Stimulated activated naive CD8-positive, alpha-beta T cell treated with anti-CD3 and anti-CD28 coated beads, Interleukin-15, amount 100 ng/mL, for 72 hours (primary cell): Measurements from ENCODE around the gene ARHGAP9.
"Not testable (repeated sequence)": the region's sequence is repeated elsewhere in the genome, so short reads cannot be mapped to it uniquely, and the experiment has no call there.

Source experiments
- ATAC-seq: fragments of 150-1000 bp; cut with Tn5 transposase; 2 replicates; pipeline ENCODE4 v1.10.0; 2021; ENCODE audit warnings: mild to moderate bottlenecking, moderate library complexity
- DNase-seq, 2 donors: peaks; one replicate each; pipeline ENCODE4 v3.0.0; 2021 to 2022
- H3K27ac Mint-ChIP-seq, 2 donors: one replicate each; pipeline ENCODE4 v1.8.0; 2022; ENCODE audit warnings: mild to moderate bottlenecking in 2 of 2, mixed read lengths in 2 of 2, moderate library complexity in 2 of 2
- H3K27me3 Mint-ChIP-seq: one replicate; pipeline ENCODE4 v1.8.0; 2022; ENCODE audit warnings: mixed read lengths
- H3K4me1 Mint-ChIP-seq: one replicate; pipeline ENCODE4 v1.8.0; 2022; ENCODE audit warnings: mild to moderate bottlenecking, mixed read lengths
- H3K4me3 Mint-ChIP-seq, 2 donors: one replicate each; pipeline ENCODE4 v1.8.0; 2022; ENCODE audit warnings: mild to moderate bottlenecking in 2 of 2, mixed read lengths in 2 of 2, moderate library complexity in 1 of 2
- H3K9me3 Mint-ChIP-seq, 2 donors: one replicate each; pipeline ENCODE4 v1.8.0; 2022; ENCODE audit warnings: mixed read lengths in 2 of 2

The ARHGAP9 gene

DNA sequence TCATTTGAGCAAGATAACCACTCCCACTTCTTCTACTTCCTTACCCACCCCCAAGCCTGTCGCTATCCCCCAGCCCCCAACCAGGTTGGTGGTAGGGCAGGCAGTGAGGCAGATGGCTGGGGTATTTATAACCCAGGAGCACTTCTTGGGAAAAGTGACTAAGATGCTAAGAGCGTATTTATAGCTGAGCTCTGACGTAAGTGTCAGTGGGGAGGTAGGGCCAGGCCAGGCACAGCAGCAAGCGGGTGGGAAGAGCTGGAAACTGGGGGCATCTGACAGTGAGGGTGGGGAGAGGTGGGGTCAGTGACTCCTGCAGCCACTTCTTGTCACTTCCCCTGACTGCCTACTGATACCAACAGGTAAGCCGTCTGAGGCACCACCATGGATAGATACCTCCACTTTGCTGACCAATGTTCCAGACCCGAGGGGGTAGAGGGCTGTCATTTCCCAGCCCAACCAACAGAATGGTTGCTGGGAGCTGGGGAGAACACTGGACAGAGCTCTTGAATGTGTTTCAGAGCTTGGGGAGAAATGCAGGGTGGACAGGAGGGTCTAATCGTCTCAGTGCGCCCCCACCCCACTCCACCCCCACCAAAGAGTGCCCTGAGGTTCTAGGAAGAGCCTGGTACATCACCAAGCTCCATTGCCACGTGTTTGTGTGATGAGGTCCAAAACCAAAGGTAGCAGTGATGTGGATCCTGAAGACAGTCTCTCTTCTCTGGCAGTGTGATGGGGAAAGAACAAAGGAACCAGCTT is 27.3 kb downstream of the ARHGAP9 start:
- no peak for ATAC-seq
- Mint-ChIP-seq H3K4me3 (peak overlapping the region in 1 of 2 donors; percentile 22), H3K27ac (no peak overlapping the region), H3K27me3 (no peaks in the 10 kb centered on the region), H3K4me1 (peaks cover 44% of the 10 kb centered on the region), H3K9me3 (no peaks in the 10 kb centered on the region)
- no peak for DNase-seq

DNA sequence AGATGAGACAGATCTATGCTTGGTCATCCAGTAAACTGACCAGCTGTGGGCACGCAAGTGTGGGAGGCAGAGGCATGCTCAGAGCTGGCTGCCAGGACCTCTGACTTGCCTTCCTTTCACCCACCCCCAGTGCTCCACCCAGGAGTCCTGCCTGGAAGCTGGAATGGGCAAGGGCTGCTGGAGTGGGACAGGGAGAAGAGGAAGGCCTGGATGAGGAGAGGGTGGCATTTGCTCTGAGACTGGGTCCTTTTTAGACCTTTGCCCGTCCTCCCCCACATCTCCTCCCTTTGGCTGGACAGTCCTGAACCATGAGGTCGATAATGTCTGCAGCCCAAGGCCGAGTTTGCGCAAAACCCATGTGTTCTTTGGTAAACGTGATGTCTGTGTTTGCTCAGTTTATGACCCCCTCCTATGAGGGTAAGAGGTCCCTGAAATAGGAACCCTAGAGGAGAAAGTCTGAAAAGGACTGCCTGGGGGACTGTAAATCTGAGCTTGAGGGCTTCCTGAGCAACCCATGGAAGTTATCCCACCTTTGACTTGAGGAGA is 28.4 kb downstream of the ARHGAP9 start:
- H3K4me3 Mint-ChIP-seq = no peak overlapping the region
- no peak for ATAC-seq
- H3K27me3 Mint-ChIP-seq = no peaks in the 10 kb centered on the region
- H3K4me1 Mint-ChIP-seq = peaks cover 34% of the 10 kb centered on the region
- H3K27ac Mint-ChIP-seq = no peak overlapping the region
- DNase-seq = no peak
- no peaks in the 10 kb centered on the region for H3K9me3 Mint-ChIP-seq

DNA sequence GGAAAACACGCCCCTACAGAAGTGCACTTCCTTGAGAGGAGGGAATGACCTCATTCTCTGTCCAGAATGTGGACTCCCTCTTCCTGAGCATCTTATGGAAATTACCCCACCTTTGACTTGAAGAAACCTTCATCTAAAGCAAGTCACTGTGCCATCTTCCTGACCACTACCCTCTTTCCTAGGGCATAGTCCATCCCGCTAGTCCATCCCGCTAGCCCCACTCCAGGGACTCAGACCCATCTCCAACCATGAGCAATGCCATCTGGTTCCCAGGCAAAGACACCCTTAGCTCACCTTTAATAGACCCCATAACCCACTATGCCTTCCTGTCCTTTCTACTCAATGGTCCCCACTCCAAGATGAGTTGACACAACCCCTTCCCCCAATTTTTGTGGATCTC is 29.6 kb downstream of the ARHGAP9 start:
- no peak overlapping the region for H3K4me3 Mint-ChIP-seq
- DNase-seq = no peak
- ATAC-seq = no peak
- no peaks in the 10 kb centered on the region for H3K27me3 Mint-ChIP-seq
- peaks cover 21% of the 10 kb centered on the region for H3K4me1 Mint-ChIP-seq
- H3K27ac Mint-ChIP-seq = no peak overlapping the region
- H3K9me3 Mint-ChIP-seq = no peaks in the 10 kb centered on the region

DNA sequence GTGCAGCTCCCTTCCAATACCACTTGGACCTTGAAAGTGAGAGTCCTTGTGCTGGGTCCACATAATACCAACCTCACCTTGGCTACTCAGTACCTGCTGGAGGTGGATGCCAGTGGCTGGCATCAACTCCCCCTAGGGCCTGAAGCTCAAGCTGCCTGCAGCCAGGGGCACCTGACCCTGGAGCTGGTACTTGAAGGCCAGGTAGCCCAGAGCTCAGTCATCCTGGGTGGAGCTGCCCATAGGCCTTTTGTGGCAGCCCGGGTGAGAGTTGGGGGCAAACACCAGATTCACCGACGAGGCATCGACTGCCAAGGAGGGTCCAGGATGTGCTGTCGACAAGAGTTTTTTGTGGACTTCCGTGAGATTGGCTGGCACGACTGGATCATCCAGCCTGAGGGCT is 30.3 kb downstream of the ARHGAP9 start:
- no peak overlapping the region for H3K27ac Mint-ChIP-seq
- H3K27me3 Mint-ChIP-seq = no peaks in the 10 kb centered on the region
- DNase-seq (no peak), ATAC-seq (no peak)
- no peaks in the 10 kb centered on the region for H3K9me3 Mint-ChIP-seq
- no peak overlapping the region for H3K4me3 Mint-ChIP-seq
- peaks cover 16% of the 10 kb centered on the region for H3K4me1 Mint-ChIP-seq

DNA sequence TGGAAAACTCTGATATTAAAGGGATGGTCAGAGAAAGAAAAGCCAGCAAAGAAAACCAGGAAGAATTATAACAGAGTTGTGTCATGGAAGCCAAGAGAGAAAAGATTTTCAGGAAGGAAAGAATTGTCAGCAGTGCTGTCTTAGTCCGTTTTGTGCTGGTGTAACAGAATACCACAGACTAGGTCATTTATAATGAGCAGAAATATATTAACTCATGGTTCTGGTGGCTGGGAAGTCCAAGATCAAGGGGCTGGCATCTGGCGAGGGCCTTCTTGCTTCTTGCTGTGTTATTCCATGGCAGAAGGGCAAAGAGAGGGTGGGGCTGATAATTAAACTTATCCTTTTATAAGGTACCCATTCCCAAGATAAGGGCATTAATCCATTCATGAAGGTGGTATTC is 31.0 kb downstream of the ARHGAP9 start:
- no peak for ATAC-seq
- H3K4me1 Mint-ChIP-seq = peaks cover 15% of the 10 kb centered on the region
- no peaks in the 10 kb centered on the region for H3K27me3 Mint-ChIP-seq
- DNase-seq = no peak
- H3K9me3 Mint-ChIP-seq = no peaks in the 10 kb centered on the region
- H3K4me3 Mint-ChIP-seq = no peak overlapping the region
- no peak overlapping the region for H3K27ac Mint-ChIP-seq

DNA sequence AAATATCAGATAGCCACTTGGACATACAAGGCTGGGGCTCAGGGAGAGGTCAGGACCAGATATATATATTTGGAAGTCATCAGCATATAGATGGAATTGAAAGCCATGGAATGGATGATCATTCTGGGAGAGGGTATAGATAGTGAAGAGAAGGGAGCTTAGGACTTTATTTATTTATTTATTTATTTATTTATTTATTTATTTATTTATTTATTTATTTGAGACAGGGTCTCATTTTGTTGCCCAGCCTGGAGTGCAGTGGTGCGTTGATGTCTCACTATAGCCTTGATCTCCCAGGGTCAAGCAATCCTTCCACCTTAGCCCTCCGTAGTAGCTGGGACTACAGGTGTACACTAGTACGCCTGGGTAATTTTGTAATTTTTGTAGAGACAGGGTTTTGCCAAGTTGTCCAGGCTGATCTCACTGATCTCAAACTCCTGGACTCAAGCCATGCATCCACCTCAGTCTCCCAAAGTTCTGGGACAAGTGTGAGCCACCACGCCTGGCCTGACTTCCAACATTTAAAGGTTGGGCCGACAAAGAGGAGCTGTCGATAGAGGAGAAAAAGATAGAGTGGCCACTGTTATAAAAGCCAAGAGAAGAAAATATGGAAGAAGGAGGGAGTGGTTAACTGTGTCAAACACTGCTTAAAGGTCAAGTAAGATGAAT is 33.2 kb downstream of the ARHGAP9 start:
- Mint-ChIP-seq H3K4me3 (no peak overlapping the region), H3K4me1 (no peaks in the 10 kb centered on the region), H3K27me3 (no peaks in the 10 kb centered on the region), H3K9me3 (peaks cover 0 to 8% of the 10 kb centered on the region in 2 donors), H3K27ac (no peak overlapping the region)
- DNase-seq = no peak
- no peak for ATAC-seq

DNA sequence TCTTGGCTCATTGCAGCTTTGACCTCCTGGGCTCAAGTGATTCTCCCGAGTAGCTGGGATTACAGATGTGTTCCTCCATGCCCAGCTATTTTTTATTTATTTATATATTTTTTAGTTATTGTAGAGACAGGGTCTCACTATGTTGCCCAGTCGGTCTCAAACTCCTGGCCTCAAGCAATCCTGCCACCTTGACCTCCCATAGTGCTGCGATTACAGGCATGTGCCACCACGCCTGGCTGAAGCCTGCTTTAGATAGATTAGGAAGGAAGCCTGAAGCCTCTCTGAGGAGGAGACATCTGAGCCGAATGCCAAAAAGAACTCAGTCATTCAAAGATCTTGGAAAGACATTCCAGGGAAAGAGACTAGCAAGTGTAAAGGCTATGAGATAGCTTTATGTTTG is 34.9 kb downstream of the ARHGAP9 start:
- Mint-ChIP-seq H3K4me3 (no peak overlapping the region), H3K4me1 (no peaks in the 10 kb centered on the region), H3K9me3 (peaks cover 0 to 15% of the 10 kb centered on the region in 2 donors), H3K27ac (no peak overlapping the region), H3K27me3 (peaks cover 8% of the 10 kb centered on the region)
- ATAC-seq (no peak), DNase-seq (no peak)

DNA sequence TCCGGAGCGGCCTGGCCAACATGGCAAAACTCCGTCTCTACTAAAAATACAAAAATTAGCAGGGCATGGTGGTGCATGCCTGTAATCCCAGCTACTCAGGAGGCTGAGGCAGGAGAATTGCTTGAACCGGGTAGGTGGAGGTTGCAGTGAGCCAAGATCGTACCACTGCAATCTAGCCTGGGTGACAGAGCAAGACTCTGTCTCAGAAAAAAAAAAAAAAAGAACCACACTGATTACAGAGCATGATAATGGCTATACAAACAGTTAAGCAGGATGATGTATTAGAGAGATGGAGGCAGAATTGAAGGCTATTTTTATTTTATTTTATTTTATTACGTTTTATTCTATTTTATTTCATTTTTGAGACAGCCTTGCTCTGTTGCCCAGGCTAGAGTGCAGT is 35.3 kb downstream of the ARHGAP9 start:
- not testable (repeated sequence) for H3K27ac Mint-ChIP-seq, ATAC-seq, H3K4me1 Mint-ChIP-seq, DNase-seq, H3K4me3 Mint-ChIP-seq, H3K27me3 Mint-ChIP-seq
- peaks cover 0 to 15% of the 10 kb centered on the region in 2 donors for H3K9me3 Mint-ChIP-seq

DNA sequence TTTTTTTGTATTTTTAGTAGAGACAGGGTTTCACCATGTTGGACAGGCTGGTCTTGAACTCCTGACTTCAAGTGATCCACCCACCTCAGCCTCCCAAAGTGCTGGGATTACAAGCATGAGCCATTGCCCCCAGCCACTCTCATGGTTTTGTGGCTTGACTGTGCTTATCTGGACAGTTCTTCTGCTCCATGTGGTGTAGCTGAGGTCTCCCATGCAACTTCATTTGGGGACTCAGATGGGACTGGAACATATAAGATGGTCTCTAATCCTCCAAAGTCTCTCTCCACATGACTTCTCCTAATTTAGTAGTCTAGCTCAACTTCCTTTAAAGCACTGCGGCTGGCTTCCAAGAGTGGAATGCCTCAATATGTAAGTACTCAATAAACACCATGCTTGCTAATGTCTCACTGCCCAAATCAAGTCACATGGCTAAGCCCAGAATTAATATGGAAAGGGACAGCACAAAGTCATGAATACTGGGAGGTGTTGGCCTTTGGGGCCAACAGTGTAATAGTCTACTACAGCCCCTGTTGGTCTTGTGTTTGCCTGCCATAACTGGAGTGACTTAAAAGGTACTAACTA is 37.7 kb downstream of the ARHGAP9 start:
- peaks cover 8% of the 10 kb centered on the region for H3K27me3 Mint-ChIP-seq
- DNase-seq = no peak

DNA sequence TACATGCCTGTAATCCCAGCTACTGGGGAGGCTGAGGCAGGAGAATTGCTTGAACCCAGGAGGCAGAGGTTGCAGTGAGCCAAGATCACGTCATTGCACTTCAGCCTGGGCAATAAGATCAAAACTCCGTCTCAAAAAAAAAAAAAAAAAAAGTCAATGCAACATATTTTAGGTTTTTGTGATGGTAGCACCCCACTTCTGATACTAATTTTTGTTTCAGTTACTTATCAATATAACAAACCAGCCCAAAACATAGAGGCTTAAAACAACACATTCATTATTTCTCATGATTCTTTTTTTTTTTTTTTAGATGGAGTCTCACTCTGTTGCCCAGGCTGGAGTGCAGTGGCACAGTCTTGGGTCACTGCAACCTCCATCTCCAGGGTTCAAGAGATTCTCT is 38.3 kb downstream of the ARHGAP9 start:
- H3K4me3 Mint-ChIP-seq, H3K4me1 Mint-ChIP-seq: not testable (repeated sequence)

More for the DNA sequence above, 37.7 kb downstream of the ARHGAP9 start:
- H3K27ac Mint-ChIP-seq = no peak overlapping the region
- H3K4me1 Mint-ChIP-seq = no peaks in the 10 kb centered on the region
- no peak overlapping the region for H3K4me3 Mint-ChIP-seq
- ATAC-seq = no peak
- H3K9me3 Mint-ChIP-seq = peaks cover 0 to 15% of the 10 kb centered on the region in 2 donors

DNA sequence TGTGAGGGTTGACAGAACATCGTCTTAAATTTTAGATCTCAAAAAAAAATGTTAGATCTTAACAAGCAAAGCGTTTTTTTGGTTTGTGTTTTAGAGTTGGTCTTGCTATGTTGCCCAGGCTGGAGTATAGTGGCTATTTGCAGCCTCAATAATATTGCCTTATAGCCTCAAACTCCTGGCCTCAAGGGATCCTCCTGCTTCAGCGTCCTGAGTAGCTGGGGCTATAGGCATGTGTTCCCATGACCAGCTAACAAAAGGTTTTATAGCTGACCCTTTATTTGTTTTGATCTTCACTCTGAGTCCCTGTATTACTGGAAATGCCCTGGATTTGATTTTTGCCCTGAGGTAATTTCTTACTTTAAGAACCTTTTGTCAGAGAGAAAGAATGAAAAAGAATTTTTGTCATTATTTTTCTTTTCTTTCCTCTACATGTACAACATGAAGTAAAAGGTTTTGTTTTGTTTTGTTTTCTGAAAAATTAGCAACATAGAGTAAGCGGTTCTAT is 39.9 kb downstream of the ARHGAP9 start:
- peaks cover 8% of the 10 kb centered on the region for H3K27me3 Mint-ChIP-seq
- H3K4me1 Mint-ChIP-seq = peaks cover 8% of the 10 kb centered on the region
- peaks cover 0 to 15% of the 10 kb centered on the region in 2 donors for H3K9me3 Mint-ChIP-seq
- no peak for ATAC-seq
- DNase-seq = no peak
- H3K4me3 Mint-ChIP-seq = no peak overlapping the region
- no peak overlapping the region for H3K27ac Mint-ChIP-seq

More for the DNA sequence above, 38.3 kb downstream of the ARHGAP9 start:
- DNase-seq, H3K27me3 Mint-ChIP-seq, H3K27ac Mint-ChIP-seq, ATAC-seq: not testable (repeated sequence)
- H3K9me3 Mint-ChIP-seq = peaks cover 0 to 15% of the 10 kb centered on the region in 2 donors

DNA sequence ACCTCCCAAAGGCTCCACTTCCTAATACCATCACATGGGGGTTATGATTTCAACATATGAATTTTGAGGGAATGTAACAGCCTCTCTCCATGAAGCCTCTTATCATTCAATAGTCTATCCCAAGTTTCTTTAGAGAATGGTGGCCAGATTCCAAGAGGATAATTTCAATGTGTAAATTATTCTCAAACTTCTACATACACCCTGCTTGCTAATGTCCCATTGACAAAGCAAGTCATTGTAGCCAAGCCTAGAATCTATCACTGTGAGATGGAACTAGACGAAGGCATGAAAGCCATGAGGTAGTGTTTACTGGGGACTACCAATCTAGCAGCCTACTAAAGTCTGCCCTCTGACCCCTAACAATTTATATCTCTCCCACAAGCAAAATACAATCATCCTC is 41.3 kb downstream of the ARHGAP9 start:
- peaks cover 0 to 15% of the 10 kb centered on the region in 2 donors for H3K9me3 Mint-ChIP-seq
- H3K4me1 Mint-ChIP-seq = peaks cover 8% of the 10 kb centered on the region
- peaks cover 8% of the 10 kb centered on the region for H3K27me3 Mint-ChIP-seq
- ATAC-seq (no peak), DNase-seq (no peak)
- no peak overlapping the region for H3K4me3 Mint-ChIP-seq
- H3K27ac Mint-ChIP-seq = no peak overlapping the region

DNA sequence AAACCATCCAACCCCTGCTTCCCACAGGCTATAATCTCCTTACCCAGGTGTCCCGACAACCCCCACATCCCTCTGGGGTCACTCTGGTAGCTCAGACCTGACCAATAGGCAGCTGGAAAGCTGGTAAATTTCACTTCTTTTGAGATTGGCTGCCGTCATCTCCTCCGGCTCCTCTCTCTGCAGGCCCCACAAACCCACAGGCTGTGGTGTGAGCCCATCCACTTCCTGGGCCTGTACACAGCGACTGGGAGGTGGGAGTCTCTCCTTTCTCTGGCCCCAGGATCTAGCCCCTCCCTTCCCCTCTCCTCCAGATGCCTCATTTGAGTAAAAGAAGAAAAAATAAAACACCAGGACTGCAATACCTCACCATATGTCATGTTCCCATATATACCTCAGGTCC is 44.4 kb downstream of the ARHGAP9 start:
- Mint-ChIP-seq H3K27ac (peak overlapping the region; percentile 88 to 93), H3K4me1 (peaks cover 24% of the 10 kb centered on the region), H3K27me3 (peaks cover under 1% of the 10 kb centered on the region), H3K4me3 (peak overlapping the region; percentile 60 to 75), H3K9me3 (no peaks in the 10 kb centered on the region)
- peak; percentile 43 for ATAC-seq
- DNase-seq = peak in 1 of 2 donors; percentile 35

DNA sequence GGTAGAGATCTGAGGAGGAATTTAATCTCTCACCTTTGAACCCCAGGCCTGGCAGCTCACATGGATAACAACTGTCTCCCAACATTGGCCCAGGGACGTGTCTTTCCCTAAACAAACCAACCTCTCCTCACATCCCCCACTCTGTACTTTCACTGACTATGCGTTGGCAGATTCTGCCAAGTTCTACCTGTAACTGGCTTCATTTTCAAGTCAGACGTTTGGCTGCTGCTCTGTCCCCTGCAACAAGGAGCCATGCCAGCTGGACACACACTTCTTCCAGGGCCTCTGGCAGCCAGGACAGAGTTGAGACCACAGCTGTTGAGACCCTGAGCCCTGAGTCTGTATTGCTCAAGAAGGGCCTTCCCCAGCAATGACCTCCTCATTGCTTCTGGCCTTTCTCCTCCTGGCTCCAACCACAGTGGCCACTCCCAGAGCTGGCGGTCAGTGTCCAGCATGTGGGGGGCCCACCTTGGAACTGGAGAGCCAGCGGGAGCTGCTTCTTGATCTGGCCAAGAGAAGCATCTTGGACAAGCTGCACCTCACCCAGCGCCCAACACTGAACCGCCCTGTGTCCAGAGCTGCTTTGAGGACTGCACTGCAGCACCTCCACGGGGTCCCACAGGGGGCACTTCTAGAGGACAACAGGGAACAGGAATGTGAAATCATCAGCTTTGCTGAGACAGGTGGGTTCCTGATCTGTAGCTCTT is 45.0 kb downstream of the ARHGAP9 start, which contains the start of gene INHBC:
TSS of gene INHBC (plus strand) at position 268 of the 707 bp plus-strand sequence. CDS start at position 371, 103 bp downstream.
- peak within 1 kb of the TSS; percentile 60 to 75 for H3K4me3 Mint-ChIP-seq
- no peaks in the 10 kb centered on the region for H3K27me3 Mint-ChIP-seq
- peaks cover 28% of the 10 kb centered on the region for H3K4me1 Mint-ChIP-seq
- ATAC-seq (no peak), DNase-seq (no peak)
- no peaks in the 10 kb centered on the region for H3K9me3 Mint-ChIP-seq
- H3K27ac Mint-ChIP-seq = peak within 1 kb of the TSS; percentile 88 to 93

DNA sequence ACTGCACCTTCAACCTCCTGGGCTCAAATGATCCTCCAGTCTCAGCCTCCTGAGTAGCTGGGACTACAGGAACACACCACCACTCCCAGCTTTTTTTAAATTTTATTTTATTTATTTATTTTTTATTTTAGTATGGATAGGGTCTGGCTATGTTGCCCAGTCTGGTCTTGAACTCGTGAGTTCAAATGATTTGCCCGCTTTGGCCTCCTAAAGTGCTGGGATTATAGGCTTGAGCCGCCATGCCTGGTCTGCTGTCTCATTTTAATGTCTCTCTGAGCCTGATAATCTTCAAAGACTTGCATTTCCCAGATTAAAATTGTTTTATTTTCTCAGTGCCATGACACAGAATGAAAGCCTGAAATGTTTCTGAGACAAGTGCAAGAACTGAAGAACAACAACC is 46.3 kb downstream of the ARHGAP9 start:
- no peak overlapping the region for H3K27ac Mint-ChIP-seq

More for the DNA sequence above, 46.3 kb downstream of the ARHGAP9 start:
- peaks cover 39% of the 10 kb centered on the region for H3K4me1 Mint-ChIP-seq
- ATAC-seq (no peak), DNase-seq (no peak)
- no peaks in the 10 kb centered on the region for H3K27me3 Mint-ChIP-seq
- no peaks in the 10 kb centered on the region for H3K9me3 Mint-ChIP-seq
- H3K4me3 Mint-ChIP-seq = no peak overlapping the region
